Articular chondrocyte of knee joint (primary cell): ENCODE measurements around the gene OR51Q1. TPM values are rescaled to one million over a fixed set of nuclear protein-coding genes. Genes with fewer than 3 reads are reported as not detected.

Experiments
- total RNA-seq: library from RNA; depleted of rRNA; stranded (reverse); fragments of >200 nt; gene quantifications from 2 replicates; pipeline ENCODE4 v1.2.3, GENCODE V29; 2012

OR51Q1 gene, protein sequence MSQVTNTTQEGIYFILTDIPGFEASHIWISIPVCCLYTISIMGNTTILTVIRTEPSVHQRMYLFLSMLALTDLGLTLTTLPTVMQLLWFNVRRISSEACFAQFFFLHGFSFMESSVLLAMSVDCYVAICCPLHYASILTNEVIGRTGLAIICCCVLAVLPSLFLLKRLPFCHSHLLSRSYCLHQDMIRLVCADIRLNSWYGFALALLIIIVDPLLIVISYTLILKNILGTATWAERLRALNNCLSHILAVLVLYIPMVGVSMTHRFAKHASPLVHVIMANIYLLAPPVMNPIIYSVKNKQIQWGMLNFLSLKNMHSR
- not detected in 2 replicates for total RNA-seq

DNA sequence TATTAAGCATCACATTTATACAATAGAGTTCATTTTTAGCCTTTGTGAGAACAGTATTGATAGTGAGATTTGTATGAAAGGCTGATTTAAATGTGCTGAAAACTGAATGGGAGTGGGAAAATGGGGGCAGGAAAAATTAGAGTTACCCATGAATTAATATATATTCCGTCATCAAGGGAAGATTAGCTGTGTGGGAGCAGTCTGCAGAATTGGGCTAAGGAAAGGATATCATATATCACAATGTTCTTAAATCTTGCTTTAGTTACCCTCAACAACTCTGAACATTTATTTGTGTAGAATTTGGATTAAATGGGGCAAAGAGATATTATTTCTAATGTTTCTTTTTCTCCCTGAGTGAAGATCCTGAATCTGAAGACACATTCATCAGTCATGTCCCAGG, at the start of gene OR51Q1:
Gene OR51Q1 (plus strand): TSS at position 301 of the 400 bp plus-strand sequence. CDS start 90 bp downstream, at position 391.

DNA sequence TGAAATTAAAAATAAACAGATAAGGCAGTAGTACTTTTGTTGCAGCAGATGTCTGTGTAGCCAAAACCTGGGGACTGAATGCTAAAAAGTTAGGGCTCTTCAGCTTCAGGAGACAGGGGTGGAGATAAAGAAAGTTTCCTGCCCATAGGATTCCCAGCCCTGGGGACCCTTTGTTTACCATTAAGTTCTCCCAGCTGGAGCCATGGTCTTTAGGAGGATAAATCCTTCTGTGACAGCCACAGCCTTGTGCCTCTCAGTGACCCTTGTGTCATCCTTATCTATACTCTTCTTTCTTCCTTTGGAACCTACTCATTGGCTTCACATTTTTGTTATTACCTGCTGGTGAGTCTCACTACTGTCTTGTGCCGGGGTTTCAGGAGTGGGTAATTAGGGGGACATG, 38.3 kb upstream of the OR51Q1 start, which contains the start of gene OR51M1:
Gene OR51M1 (plus strand): TSS at position 237 of the 400 bp plus-strand sequence. CDS start 5,587 bp downstream, outside the sequence.

DNA sequence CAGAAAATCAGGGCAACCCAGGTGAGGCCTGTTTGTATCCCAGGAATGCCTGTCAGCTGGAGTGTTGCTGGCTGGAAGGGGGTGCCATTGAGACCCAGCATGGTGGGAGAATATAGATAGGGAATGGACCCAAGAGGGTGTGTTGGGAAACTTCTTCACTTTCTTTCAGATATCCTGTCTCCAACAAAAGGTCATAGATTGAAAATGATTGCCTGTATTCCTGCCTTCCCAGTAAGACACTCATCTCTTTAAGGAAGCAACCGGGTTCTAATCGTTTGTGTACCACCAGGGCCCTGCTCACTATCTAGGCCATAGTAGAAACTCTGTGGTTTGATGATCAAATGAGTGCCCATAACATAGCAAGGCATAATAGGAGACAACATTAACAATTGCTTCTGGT, 19.5 kb downstream of the OR51Q1 start, which contains the start of gene OR51I1:
Gene OR51I1 (minus strand): TSS at position 101 of the 400 bp plus-strand sequence. CDS start 0 bp downstream, at position 101.

DNA sequence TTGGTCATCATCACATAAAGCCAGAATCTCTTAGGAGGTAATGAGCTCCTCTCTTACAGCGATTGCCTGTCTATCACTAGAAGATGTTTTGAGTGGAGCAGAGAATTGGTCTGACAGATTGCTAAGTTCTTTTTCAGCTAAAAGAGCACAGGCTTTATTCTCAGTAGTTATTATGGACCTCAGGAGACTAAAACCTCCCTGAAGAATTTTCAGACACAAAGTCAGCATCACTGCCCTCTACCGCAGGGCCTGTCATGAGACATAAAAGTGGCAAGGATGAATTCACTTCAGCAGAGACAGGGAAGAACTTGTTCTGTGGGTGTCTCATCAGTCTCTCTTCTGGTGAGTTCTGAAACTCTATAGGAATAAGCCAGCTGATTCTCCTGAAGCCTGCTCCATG, 27.1 kb downstream of the OR51Q1 start, which contains the start of gene OR51I2:
Gene OR51I2 (plus strand): TSS at position 301 of the 400 bp plus-strand sequence. CDS start 4,166 bp downstream, outside the sequence.

Other genes with a start within 250 kb of the OR51Q1 start
- gene OR51V1, start 221.4 kb upstream of the OR51Q1 start, total RNA-seq: not detected in 2 replicates
- not detected in 2 replicates for gene HBB, start 195.0 kb upstream of the OR51Q1 start, total RNA-seq
- not detected in 2 replicates for gene HBD, start 187.6 kb upstream of the OR51Q1 start, total RNA-seq
- gene HBG1, start 172.3 kb upstream of the OR51Q1 start, total RNA-seq: not detected in 2 replicates
- gene HBG2, start 167.3 kb upstream of the OR51Q1 start, total RNA-seq: not detected in 2 replicates
- gene HBE1, start 152.2 kb upstream of the OR51Q1 start, total RNA-seq: not detected in 2 replicates
- gene OR51B4, start 120.2 kb upstream of the OR51Q1 start, total RNA-seq: not detected in 2 replicates
- not detected in 2 replicates for gene OR51B2, start 97.8 kb upstream of the OR51Q1 start, total RNA-seq
- 0.11 and 0.26 TPM in 2 replicates for gene OR51B5, start 78.6 kb upstream of the OR51Q1 start, total RNA-seq
- gene OR51B6, start 70.6 kb upstream of the OR51Q1 start, total RNA-seq: not detected in 2 replicates
- not detected in 2 replicates for gene OR51M1, start 38.3 kb upstream of the OR51Q1 start, total RNA-seq
- 0.22 TPM in 1 of 2 replicates, not detected in the other for gene OR51I1, start 19.4 kb downstream of the OR51Q1 start, total RNA-seq
- gene OR51I2, start 27.2 kb downstream of the OR51Q1 start, total RNA-seq: not detected in 2 replicates
- not detected in 2 replicates for gene OR52D1, start 66.6 kb downstream of the OR51Q1 start, total RNA-seq
- gene UBQLN3, start 87.8 kb downstream of the OR51Q1 start, total RNA-seq: 0.11 and 0.13 TPM in 2 replicates
- 0.39 and 0.65 TPM in 2 replicates for gene UBQLNL, start 94.6 kb downstream of the OR51Q1 start, total RNA-seq
- 0.65 and 1.0 TPM in 2 replicates for gene OR52H1, start 126.4 kb downstream of the OR51Q1 start, total RNA-seq
- not detected in 2 replicates for gene OR52B6, start 158.8 kb downstream of the OR51Q1 start, total RNA-seq
- 9.4 and 9.7 TPM in 2 replicates for gene TRIM6, start 174.5 kb downstream of the OR51Q1 start, total RNA-seq
- 12.3 and 15.6 TPM in 2 replicates for gene TRIM34, start 202.9 kb downstream of the OR51Q1 start, total RNA-seq